ENCODE measurements around the gene DLST. TPM values are rescaled to one million over a fixed set of nuclear protein-coding genes. Genes with fewer than 3 reads are reported as not detected.
"Not testable (repeated sequence)": the region's sequence is repeated elsewhere in the genome, so short reads cannot be mapped to it uniquely, and the experiment has no call there.

Gene DLST
- total RNA-seq, 1 experiment from 2014 or later, result 63.0 TPM

DNA sequence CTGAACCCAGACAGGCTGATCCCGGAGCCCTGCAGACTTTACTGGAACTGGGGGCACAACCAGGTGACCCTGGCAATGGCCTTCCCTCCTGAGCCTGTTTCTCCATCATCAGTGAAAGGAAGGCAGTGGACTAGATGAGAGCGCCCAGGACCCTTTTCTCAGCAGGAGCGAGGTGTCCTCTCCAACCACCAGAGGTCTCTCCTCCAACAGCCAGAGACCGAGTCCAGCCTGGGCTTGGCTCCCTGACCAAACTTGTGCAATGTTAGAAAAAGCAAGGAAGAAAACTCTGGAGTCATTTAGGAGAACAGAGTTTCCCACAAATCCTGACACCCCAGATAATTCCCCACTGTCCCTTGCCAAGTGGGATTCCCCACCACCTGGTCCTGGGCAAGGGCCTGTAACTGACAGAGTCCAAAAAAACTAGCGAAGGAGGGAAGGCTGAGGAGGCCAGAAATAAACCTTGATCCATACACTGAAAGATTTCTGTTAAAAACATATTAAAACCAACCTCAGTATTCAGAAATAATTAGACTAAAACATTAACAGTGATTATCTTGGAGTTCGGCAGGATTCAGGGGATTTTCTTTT, 32.4 kb downstream of the DLST start:
- peak; percentile 53 for DNase-seq (ENCODE audit: extremely low read depth, low read depth)

DNA sequence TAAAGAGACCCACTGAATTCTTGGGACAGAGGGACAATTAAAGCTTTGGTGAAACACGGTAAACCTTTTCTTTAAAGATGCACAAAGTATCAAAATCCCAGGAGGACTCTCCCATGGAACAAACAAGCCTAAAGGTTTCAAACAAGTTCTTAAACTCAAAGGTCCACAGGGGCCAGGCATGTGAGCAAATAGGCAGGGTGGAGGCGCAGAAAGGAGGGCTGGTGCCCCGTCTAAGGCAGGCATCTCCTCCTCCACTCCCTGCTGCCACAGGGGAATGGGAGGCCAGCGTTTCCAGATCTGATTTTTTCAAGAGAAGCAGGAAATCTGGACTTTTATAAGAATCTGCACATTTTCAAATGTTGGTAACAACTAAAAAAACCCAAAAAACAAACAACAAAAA, 33.7 kb downstream of the DLST start:
- DNase-seq (ENCODE audit: extremely low read depth, low read depth), result no peak

DNA sequence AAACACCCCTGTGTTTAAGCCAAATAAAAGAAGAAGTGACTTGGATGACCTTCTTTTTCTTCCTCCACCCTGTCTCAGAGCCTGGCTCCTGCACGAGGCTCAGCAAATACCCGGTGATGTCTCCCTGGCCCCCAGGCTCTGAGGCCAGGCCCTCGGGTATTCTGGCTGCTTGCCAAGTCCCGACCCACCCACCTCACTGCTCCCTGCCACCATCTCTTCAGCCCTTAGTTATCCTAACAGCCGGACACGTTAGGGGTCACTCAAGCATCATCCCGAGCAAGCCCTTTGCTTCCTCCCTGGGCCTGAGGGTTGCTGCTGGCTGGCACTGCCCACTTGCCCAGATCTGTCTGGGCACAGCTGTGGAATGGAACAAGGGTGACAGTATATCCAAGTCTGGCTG, 34.1 kb downstream of the DLST start:
- DNase-seq (ENCODE audit: extremely low read depth, low read depth), result no peak

DNA sequence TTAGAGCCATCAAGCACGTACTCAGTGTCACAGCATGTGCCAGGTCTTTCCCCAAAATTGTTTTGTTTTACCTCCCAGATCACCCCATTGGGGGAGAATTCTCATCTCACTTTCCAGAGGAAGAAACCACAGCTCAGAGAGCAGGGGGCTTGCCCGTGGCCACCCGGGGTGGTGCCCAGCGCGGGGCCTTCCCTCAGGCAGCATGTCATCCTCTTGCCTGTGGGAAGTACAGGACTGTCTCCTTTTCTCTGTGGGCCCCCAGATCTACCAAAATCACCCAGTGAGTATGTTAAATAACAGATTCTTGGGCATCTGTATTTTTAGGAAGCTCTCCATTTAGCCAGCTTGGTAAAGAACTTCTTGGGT, 35.4 kb downstream of the DLST start:
- no peak for DNase-seq (ENCODE audit: extremely low read depth, low read depth)

DNA sequence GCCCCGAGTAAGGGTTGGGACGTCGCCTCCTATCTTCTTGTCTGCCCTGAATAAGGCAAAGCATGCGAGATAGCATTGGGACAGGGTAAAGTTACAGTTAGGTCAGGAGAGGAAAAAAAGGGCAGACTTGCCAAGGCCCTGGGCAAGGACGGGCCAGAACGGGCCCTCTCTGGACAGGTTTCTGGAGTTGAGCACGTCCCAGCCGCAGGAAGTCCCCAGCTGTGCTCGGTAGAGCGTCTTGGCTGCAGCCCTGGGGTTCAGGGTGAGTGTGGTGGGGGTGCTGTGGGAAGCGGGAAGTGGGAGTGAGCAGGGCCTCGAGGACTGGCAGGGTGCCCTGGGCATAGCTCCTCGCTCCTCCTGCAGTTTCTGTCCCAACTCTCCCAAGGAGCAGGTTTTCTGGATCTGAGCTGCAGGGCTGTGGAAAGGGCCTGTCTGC, 35.9 kb downstream of the DLST start:
- DNase-seq (ENCODE audit: extremely low read depth, low read depth), result no peak

DNA sequence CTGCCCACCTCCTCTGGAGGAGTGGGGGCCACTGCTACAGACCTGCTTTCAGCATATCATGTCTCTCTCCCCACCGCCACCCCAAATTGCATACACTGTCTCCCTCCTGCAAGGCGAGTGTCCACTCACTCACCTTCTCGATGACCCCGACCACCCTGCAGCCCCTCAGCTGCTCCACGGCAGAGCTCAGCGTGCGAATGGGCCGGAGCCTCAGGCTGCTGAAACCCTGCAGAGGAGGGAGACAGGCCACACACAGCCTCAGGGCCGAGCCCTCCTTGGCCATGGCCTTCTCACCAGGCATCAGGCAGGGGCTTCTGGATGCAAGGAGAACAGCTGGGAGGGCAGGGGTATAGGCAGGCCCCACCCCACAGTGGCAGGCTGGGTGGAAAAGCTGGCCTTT, 36.7 kb downstream of the DLST start:
- no peak for DNase-seq (ENCODE audit: extremely low read depth, low read depth)

DNA sequence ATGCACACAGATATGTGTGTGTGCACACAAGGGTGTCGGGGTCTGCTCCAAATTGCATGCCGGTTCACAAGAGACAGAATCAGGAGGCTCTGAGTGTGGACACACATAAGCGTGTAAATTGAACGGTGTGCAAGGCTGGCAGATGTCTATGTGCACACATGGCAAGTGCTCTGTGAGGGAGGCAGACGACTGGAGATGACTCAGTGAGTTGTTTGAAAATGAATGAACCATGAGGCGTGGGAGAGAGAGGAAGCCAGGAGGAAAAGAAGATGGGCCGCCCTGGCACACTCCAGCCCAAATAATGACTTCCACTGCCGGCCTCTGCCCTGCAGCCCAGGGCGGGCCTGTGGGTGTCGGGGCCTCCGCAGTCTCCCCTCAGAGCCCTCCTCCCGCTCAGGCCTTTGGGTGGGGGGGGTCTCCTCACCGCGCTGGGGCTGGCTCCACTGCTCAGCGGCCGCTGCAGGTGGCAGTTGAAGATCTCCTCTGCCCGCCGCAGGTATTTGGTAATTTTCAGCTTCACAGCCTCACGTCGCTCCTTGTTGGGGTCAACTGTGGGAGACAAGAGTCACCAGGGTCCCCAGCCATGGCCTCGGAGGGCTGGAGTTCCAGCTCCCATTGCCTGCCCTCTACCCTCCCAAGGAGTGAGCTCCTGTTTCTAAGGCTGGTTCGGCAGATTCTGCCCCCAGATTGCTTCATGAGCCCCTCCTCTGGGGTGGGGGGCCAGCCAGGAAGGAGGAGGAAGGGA, 37.9 kb downstream of the DLST start:
- no peak for DNase-seq (ENCODE audit: extremely low read depth, low read depth)

DNA sequence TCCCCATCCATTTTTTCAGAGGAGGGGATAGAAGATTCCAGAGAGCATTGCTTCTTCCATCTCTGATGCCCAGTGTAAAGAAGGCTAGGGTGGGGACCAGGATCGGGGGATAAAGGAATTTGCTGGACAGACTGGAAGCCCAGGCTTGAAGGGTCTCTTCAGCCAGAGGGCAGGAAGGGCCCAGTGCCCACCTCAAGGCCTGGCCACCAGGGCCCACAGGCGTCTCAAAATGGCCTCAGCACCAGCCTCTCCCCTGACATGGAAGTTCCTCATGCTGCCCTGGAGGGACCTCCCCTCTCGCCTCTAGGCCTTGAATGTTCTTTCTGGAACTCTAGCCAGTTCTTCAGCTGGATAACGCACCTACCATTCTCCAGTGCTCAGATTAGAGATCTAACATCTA, 38.6 kb downstream of the DLST start:
- DNase-seq (ENCODE audit: extremely low read depth, low read depth), result no peak

DNA sequence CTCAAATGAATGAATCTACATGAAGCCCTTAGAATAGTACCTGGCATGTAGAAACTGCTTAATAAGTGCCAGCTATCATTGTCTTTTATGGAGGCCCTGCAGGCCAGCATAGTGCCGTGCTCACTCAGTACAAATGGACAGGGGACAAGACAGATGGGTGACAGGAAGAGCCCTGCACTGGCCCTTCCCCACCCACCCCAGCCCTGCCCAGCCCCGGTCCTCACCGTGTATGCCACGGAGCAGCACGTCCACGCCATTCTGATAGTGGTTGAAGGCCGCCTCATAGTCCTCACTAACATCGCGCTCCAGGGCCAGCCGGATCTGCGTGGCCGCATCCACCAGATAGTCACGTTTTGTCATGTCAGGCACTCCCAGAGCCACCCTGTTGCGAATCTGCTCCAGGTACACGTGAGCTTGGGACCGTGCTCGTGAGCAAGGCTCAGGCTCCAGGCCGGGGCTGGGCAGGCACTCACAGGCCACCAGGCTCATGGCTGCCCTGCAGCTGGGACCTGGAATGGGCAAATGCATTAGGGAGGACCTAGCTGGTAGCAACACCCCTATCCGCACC, 39.4 kb downstream of the DLST start:
- no peak for DNase-seq (ENCODE audit: extremely low read depth, low read depth)

DNA sequence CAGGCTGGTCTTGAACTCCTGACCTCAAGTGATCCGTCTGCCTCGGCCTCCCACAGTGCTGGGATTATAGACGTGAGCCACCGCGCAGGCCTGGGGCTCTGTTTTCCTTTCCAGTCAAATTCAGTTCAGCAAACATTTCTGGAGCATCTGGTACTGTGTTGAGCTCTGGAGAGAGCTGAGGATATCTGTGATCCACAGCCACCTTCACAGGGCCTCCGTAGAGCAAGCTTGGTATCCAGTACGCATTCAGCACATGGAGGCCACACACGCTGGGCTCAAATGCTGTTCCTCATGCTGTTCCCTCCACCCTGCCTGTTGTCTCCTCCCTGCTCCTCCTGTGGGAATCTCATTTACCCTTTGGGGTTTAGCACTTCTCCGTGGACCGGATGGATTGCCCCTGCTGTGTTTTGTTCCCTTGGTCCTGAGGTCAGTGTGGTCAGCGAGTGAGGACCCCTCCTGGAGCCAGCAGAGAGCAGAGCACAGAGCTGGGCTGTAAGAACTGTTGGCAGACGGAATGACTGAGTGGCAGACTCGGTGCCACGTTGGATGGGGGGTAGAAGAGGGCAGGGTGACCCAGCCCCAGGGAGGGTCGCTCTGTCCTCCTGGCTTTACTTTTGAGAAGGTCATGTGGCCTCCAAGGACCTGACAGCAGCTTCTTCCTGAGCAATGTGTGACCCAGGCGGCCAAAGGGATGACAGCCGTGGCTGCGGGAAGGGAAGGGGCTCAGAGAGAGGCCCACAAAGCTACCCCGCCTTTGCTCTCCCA, 40.5 kb downstream of the DLST start:
- DNase-seq (ENCODE audit: extremely low read depth, low read depth), result no peak

DNA sequence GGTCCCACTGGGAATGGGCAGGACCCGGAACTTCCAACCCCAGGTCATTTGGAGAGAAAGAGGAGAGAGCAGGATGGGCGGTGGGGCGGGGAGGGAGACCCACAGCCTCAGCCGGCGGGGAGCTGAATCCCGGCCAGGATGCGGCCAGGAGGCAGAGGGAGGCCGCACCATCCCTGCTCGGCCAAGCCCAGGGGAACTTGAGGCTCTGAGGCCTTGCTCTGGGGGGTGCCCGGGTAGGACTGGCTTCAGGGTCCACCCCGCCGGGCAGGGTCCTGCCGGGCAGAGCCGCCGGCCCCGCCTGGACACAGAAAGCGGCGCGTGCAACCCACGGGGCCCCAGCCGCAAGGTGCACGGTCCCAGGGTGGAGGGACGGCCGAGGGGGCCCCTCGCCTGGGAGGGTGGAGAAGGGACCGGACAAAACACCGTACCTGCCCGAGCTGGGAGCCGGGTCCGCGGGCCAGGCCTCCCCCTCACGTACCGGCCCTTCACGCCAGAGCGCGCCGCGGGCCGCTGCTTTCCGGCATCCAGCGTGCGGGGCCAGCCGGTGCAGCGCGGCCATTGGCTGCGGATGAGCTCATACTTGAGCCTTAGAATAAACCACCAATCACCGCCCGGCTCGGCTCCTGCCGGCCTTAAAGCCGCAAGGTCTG, 41.2 kb downstream of the DLST start, which contains the start of gene RPS6KL1:
Gene RPS6KL1, minus strand, starts transcription at position 509 of the 650 bp plus-strand sequence. CDS start 1,719 bp downstream, outside the sequence.
- peak; percentile 79 for DNase-seq (ENCODE audit: extremely low read depth, low read depth)

DNA sequence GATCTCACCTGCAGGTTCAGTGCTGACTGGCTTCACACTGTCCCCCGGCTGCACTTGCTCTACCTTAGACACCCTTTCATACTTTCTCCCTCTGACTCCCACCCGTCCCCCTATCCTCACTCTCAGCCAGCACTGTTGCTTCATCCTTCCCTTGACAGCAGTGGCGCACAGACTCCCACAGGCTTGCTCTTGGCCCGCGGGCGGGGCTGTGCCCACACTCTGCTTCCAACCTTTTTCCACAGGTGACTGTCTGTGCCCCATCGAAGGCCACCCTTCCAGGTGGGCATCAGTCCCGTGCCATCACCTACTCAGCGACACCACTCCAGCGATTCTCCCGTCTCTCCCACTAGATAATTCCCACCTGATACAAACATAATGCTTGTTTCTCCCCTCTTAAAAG, 42.3 kb downstream of the DLST start:
- DNase-seq (ENCODE audit: extremely low read depth, low read depth), result no peak

DNA sequence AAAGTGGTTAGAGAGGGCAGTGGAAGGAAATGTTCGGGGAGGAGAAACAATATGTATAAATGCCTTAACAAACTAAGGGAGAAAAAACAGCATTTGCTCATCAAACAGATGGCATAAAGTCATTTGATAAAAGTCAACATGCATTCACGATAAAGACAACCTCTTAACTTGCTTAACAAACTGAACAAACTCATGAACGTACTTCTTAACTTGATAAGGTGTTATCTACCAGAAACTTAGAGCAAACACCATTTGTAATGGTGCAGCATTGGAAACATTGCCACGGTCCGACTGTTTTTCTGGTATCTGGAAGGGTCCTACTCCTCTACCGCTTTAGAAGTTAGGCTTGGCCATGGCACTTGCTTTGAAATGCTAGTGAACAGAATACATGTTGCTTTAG, 45.5 kb downstream of the DLST start:
- no peak for DNase-seq (ENCODE audit: extremely low read depth, low read depth)

DNA sequence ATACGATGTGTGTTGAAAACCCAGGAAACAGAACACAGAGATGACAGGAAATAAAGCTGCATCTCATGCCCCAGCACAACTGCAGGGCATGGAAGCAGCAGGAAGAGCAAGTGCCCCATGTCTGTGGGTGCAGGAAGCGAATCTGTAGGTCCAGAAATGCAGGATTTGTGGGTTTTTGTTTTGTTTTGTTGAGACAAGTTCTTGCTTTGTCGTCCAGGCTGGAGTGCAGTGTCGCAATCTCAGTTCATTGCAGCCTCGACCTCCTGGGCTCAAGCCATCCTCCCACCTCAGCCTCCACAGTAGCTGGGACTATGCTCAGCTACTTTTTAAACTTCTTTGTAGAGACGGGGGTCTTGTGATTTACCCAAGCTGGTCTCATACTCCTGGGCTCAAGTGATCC, 47.5 kb downstream of the DLST start:
- DNase-seq (ENCODE audit: extremely low read depth, low read depth), result no peak

DNA sequence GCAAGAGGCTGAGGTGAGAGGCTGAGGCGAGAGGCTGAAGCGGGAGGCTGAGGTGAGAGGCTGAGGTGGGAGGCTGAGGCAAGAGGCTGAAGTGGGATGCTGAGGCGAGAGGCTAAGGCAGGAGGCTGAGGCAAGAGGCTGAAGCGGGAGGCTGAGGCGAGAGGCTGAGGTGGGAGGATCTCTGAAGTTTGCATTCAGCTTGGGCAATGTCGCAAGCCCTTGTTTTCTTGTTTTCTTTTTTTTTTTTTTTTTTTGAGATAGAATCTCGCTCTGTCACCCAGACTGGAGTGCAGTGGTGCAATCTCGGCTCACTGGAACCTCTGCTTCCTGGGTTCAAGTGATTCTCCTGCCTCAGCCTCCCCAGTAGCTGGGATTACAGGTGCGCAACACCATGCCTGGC, 50.0 kb downstream of the DLST start:
- not testable (repeated sequence) for DNase-seq (ENCODE audit: extremely low read depth, low read depth)

DNA sequence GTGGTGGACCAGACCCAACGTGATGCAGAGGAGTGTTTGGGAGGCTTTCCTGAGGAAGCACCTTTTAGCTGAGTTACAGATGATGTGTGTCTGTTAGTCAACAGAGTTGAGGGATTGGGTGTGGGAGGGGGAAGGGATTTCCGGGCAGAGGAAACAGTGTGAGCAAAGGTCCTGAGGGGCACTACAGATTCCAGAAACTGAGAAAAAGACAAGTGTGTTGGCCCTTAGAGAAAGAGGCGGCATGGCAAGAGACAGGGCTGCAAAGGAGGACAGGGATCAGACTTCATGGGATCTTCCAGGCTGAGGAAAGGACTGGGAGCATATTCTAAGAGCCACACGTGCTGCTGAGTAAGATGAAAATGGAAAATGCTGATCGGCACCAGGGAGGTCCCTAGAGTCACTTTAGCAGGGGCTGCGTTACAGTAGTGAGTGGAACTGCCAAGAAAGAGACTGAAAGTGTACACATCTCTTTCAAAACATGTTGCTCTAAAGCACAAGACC, 50.7 kb downstream of the DLST start:
- no peak for DNase-seq (ENCODE audit: extremely low read depth, low read depth)

DNA sequence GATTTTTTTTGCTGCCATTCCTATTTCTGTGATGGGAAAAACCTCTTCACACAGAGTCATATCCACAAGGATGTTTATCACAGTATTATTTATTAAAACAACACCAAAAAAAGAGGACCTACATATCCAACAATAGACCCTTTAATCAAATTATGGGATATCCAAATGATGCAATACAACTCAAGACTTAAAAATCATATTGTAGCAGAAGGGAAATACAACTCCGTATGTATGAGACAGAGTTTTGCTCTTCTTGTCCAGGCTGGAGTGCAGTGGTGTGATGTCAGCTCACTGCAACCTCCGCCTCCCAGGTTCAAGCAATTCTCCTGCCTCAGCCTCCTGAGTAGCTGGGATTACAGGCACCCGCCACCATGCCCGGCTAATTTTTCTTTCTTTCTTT, 51.2 kb downstream of the DLST start:
- DNase-seq (ENCODE audit: extremely low read depth, low read depth), result not testable (repeated sequence)

DNA sequence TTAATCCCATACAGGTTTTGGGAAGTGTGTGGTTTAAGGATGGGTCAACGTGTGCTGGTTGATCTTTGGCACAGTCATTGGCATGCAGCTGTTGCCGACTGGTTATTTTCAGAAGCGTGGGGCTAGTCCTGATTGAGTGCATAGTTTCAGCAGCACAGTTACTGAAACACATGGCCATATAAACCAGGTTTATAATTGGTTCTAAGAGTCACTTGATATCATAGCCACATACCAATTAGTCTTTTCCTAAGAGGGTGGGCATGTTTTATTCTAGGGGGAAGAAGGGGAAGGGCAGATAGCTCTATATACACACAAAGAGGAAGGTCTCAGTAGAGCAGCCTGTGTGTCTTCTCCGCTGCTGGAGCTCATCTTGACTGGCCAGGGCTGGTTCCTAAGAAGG, 52.3 kb downstream of the DLST start:
- DNase-seq (ENCODE audit: extremely low read depth, low read depth), result no peak

DNA sequence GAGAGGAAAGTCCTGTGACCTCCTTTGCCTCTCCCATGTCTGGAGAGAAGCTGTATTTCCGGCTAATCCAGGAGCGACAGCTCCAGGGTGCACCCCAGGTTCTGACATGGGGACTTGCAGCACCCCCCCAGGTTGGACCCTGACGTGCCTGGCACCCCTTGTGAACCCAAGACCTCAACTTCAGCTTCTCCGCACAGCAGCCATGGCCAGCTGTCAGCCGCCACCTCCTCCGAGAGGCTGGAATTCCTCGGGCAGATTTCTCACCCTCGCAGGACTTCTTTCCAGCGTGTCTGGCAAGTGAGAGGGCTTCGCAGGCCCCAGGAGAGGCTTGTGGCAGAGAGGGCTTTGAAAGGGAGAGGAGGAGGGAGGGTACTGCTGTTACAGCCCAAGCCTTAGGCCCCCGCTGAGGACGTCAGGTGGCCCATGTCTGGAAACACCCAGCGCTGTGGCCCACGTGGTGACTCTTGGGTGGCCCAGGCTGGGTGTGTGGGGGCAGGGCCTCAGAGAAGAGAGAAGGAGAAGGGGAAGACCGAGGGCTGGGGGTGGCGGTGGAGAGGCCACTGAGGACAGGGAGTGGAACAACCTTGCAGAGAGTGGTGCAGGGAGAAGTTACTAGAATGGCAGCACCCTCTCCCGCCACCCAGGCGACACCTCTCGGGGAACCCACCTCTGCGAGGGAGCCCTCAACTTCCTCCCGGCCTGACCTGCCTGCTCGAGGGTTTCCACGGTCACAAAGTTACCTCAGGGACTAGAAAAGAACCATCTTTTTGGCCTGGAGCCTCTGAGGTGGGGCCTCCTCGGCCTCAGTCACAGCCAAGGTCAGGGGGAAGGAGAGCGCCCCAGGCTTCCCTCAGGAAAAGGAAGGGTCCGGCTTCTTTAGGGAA, 53.0 kb downstream of the DLST start:
- DNase-seq (ENCODE audit: extremely low read depth, low read depth), result no peak

DNA sequence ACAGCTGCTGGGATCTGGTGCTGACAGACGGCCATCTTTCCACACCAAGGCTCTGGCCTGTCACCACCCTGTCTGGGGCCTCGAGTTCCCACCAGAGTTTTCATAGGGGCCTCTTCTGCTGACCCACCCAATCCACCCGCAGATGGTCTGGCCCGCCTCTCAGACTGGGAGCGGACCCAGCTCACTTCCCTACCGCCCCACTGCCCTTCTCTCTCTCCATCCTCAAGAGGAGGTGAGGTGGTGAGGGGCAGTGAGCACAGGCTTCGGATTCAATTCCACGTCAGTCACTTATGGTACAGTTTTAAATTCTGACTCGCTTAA, 53.6 kb downstream of the DLST start:
- no peak for DNase-seq (ENCODE audit: extremely low read depth, low read depth)
